Hematopoietic multipotent progenitor cell treated with erythropoietin and hydrocortisone succinate and interleukin-3 and kit ligand, for 15 days (in vitro differentiated cells): ENCODE data around the gene SLC25A40.
"Not testable (repeated sequence)": the region's sequence is repeated elsewhere in the genome, so short reads cannot be mapped to it uniquely, and the experiment has no call there.

ENCODE experiments used
- DNase-seq: peaks from one replicate; pipeline ENCODE4 v3.0.0-alpha.2; 2015; ENCODE audit warnings: low spot score

SLC25A40 gene, protein sequence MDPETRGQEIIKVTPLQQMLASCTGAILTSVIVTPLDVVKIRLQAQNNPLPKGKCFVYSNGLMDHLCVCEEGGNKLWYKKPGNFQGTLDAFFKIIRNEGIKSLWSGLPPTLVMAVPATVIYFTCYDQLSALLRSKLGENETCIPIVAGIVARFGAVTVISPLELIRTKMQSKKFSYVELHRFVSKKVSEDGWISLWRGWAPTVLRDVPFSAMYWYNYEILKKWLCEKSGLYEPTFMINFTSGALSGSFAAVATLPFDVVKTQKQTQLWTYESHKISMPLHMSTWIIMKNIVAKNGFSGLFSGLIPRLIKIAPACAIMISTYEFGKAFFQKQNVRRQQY

DNA sequence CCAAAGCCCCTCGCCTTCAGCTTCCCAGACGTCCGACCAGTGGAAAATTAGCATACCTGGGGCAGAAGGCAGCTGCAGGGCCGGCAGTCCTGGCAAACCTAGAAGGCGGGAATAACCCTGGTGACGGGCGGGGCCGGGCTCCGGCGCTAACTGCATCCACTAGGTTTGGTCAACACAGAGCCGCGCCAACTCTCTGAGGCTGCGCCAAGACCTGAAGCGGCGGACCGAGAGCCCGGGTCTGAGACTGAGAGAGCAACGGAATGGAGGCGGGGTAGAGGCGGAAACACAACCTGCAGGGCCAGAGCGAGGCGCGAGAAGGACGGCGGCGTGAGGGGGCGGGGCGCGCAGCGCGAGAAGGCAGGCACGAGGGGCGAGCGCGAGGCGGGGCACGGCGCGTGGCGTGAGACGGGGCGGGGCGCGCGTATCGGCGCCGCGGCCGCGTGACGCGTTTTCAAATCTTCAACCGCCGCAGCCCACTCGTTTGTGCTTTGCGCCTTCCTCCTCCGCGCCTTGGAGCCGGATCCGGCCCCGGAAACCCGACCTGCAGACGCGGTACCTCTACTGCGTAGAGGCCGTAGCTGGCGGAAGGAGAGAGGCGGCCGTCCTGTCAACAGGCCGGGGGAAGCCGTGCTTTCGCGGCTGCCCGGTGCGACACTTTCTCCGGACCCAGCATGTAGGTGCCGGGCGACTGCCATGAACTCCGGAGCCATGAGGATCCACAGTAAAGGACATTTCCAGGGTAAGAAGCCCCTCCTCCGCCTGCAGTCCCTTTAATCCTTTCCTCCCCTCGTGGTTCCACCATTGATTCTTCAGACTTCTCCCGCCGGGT is at the start of gene SLC25A40, which contains the start of gene DBF4:
SLC25A40 (minus strand) TSS at position 321 of the 829 bp plus-strand sequence. CDS start 17,633 bp downstream, outside the sequence.
DBF4 (plus strand) TSS at position 454 of the 829 bp plus-strand sequence; CDS start at position 694, 240 bp downstream.
- DNase-seq, result peak; percentile 90

GRCh38 chr7:87922759-87923395 is 46.7 kb upstream of the SLC25A40 start:
- not testable (repeated sequence) for DNase-seq

DNA sequence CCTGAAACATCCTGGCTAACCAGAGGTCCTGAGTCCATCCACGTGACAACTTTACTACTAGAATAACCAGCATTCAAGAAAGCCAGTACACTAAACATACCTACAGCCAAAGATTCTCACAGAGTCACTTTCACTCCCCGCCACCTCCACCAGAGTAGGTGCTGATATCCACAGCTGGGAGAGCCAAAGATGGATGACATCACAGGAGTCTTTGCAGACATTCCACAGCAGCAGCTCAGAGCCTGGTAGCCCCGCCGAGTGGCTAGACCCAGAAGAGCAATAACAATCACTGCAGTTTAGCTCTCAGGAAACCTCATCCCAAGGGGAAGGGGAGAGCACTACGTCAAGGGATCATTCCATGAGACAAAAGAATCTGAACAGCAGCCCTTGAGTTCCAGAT is 44.4 kb upstream of the SLC25A40 start:
- no peak for DNase-seq

GRCh38 chr7:87919875-87920274 is 43.7 kb upstream of the SLC25A40 start:
- no peak for DNase-seq

DNA sequence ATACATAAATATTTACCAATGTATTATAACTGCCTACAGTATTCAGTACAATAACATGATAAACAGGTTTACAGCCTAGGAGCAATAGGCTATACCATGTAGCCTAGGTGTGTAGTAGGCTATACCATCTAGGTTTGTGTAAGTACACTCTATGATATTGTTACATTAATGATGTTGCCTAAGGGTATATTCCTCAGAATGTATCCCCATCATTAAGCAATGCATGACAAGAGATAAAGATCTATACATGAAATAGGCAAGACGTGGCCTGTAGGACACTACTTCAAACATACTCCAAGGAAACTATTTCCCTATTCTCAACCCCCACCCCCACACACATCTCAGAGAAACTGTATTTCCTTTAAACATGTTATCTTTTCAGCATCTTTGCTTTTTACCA is 42.6 kb upstream of the SLC25A40 start:
- no peak for DNase-seq

GRCh38 chr7:87912121-87912520 is 36.0 kb upstream of the SLC25A40 start:
- no peak for DNase-seq

DNA sequence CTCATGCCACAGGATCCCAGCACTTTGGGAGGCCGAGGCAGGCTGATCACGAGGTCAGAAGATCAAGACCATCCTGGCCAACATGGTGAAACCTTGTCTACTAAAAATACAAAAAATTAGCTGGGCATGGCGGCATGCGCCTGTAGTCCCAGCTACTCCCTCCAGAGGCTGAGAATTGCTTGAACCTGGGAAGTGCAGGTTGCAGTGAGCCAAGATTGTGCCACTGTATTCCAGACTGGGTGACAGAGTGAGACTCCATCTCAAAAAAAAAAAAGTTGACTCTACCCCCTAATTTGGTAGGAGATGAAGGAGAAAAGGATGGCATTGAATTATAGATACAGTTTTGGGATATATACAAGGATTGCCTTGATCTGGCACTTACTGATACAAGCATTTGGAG is 32.7 kb upstream of the SLC25A40 start:
- not testable (repeated sequence) for DNase-seq

GRCh38 chr7:87907136-87907906 is 31.2 kb upstream of the SLC25A40 start:
- DNase-seq, result not testable (repeated sequence)

DNA sequence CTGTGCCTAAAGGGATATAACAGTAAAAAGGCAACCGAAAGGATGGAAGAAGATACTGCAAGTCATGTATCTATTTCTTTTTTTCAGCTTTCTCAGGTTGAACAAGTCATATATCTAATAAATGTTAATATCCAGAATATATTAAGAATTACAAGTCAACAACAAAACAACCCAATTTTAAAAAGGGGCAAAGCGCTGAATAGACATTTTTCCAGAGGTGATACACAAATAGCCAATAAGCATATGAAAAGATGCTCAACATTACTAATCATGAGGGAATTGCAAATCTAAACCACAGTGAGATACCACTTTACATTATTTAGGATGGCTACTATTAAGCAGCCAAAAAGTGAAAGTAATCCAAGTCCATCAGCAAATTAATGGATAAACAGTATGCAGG is 23.1 kb upstream of the SLC25A40 start:
- DNase-seq, result no peak

DNA sequence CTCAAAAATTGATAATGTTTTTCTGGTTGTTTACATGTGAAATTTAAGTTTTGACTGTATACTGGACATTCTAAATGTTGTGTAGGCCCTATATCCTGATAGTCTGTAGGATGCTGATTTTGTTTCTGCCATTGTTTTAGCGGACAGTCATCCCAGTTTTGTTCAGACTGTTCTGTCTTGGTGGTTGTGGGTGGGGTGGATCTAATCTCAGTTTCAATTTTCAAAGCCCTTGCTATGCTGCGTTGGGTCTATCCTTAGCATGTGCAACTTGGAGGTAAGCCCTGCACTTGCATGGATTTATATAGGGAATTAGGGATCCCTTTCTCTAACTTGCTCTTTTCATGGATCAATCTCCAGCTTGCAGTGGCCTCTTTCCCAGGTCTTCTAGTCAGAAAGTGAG is 19.2 kb upstream of the SLC25A40 start:
- no peak for DNase-seq

GRCh38 chr7:87886875-87887274 is 10.7 kb upstream of the SLC25A40 start:
- DNase-seq, result peak; percentile 55

DNA sequence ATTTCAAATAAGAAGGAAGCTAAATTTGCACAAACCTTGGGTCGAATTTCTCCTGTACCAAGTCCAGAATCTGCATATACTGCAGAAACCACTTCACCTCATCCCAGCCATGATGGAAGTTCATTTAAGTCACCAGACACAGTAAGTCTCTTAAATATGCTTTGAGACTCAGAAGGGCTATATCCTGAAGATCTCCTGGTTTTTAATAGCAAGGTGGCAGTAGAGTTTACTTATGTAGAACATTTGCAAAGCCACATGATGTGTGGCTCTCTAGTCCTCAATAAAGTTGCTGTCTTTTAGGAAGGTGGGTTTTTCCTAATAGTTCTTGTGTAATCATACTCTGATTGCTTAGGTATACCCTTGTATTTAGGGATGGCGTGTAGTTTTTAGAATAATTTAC is 8.9 kb upstream of the SLC25A40 start:
- DNase-seq, result no peak

GRCh38 chr7:87882151-87882937 is 6.2 kb upstream of the SLC25A40 start:
- no peak for DNase-seq

GRCh38 chr7:87878208-87878735 is 2.1 kb upstream of the SLC25A40 start:
- peak; percentile 13 for DNase-seq

GRCh38 chr7:87877366-87878040 is 1.3 kb upstream of the SLC25A40 start:
- DNase-seq, result peak; percentile 14

- DNase-seq, result peak; percentile 51
Observed at GRCh38 chr7:87876869-87877234, 692 bp upstream of the SLC25A40 start.

DNA sequence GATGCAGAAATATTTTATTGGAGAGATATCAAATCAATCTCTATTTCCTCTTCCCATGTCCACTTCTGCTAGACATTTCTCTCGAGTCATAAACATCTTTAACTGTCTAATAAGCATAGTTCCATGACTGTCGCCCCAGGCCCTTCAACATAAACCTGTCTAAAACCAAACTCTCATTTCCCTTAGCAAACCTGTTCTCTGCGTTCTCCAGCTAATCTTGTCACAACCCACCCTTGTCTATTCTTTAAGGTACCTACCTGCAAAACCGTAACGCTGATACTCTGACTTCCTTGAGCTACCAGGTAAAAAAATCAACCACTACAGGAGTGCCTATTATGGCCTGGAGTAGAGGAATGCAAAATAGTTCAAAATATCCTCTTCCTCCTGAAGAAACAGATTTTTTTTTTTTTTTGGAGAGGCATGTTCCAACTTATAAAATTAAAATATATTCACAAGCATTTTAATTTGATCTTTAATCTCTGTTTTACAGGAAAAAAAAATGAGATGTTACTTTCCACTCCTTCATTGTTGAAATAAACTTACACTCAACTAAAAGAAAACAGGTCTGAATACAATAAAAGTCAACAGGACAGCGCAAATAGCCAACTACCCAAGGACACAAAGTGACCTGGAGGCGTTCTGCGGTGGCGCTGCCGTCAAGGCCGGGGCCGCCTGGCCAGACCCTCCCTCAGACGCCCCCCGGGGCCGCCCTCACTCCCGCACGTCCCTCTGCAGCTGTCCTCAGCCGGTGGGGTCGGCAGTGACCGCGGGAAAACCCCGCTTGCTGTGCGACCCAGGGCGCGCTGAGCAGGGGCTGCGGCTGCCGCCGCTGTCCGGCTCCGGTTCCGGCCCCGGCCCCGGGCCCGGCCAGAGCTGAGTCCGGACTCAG is 765 bp downstream of the SLC25A40 start:
- DNase-seq, result peak; percentile 10

DNA sequence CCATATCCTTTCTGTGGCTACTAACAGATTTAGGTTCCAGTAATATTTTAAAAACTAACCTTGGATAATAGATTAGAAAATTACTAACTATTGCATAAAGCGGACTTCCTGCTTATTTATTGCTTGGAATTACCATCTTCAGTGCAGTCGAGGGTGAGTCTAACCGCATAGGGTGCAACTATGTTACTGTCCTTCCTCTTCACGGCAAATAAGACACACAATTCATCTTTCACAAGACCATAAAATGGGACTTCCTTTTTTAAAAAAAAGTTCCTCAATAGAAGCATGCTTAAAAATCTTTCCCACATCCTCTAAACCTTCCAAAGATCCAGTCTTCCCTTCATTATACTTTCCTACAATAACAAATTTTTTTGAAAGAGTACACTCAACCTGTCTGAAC is 2.1 kb downstream of the SLC25A40 start:
- no peak for DNase-seq

GRCh38 chr7:87873328-87873727 is 2.8 kb downstream of the SLC25A40 start:
- DNase-seq, result not testable (repeated sequence)
